Uterus (tissue), 2 donors: ENCODE data around the gene TANC1.

Source experiments
- POLR2A ChIP-seq, 2 donors: fragments of 450-650 bp; IDR thresholded peaks; one replicate each; pipeline ENCODE4 v1.6.1; 2016; ENCODE audit warnings: antibody characterized with exemption in 2 of 2, mild to moderate bottlenecking in 1 of 2, moderate library complexity in 1 of 2
- TF ChIP-seq, protein P1 (sequence below), 4 experiments: fragments of 200-600 bp in 2 of 4; fragments of 450-650 bp in 2 of 4; sonication (generic) in 2 of 4; IDR thresholded peaks; one replicate each; pipeline ENCODE4 v1.5.1; 2016 to 2019; ENCODE audit warnings: antibody characterized with exemption in 4 of 4, mild to moderate bottlenecking in 2 of 4, moderate library complexity in 1 of 4

GRCh38 chr2:159017837-159018236, 49.4 kb downstream of the TANC1 start:
- TF ChIP-seq, protein P1, sequence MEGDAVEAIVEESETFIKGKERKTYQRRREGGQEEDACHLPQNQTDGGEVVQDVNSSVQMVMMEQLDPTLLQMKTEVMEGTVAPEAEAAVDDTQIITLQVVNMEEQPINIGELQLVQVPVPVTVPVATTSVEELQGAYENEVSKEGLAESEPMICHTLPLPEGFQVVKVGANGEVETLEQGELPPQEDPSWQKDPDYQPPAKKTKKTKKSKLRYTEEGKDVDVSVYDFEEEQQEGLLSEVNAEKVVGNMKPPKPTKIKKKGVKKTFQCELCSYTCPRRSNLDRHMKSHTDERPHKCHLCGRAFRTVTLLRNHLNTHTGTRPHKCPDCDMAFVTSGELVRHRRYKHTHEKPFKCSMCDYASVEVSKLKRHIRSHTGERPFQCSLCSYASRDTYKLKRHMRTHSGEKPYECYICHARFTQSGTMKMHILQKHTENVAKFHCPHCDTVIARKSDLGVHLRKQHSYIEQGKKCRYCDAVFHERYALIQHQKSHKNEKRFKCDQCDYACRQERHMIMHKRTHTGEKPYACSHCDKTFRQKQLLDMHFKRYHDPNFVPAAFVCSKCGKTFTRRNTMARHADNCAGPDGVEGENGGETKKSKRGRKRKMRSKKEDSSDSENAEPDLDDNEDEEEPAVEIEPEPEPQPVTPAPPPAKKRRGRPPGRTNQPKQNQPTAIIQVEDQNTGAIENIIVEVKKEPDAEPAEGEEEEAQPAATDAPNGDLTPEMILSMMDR (IDR thresholded peaks at IDR 0.05), result no peak
- no peak for TF ChIP-seq POLR2A (IDR thresholded peaks at IDR 0.05)
